Neuronal stem cell (in vitro differentiated cells): ENCODE results near the gene DNAJB11.
"Not testable (repeated sequence)": the region's sequence is repeated elsewhere in the genome, so short reads cannot be mapped to it uniquely, and the experiment has no call there.

Source experiments
- DNase-seq: peaks from one replicate; pipeline ENCODE4 v3.0.0-alpha.2; 2013; ENCODE audit warnings: low spot score
- H2AFZ ChIP-seq: one replicate; pipeline ENCODE4 v1.6.1; 2013; ENCODE audit warnings: mild to moderate bottlenecking, low read length, inconsistent platforms
- H2AK5ac ChIP-seq: 2 replicates; pipeline ENCODE4 v1.6.1; 2013; ENCODE audit warnings: low read depth, mild to moderate bottlenecking, inconsistent platforms, low read length, moderate library complexity, mixed read lengths
- H2BK120ac ChIP-seq: 2 replicates; pipeline ENCODE4 v1.6.1; 2013; ENCODE audit warnings: low read depth, mild to moderate bottlenecking, inconsistent platforms, low read length, moderate library complexity, mixed read lengths
- H2BK12ac ChIP-seq: one replicate; pipeline ENCODE4 v1.6.1; 2013; ENCODE audit warnings: low read length, inconsistent platforms
- H2BK15ac ChIP-seq: 2 replicates; pipeline ENCODE4 v1.6.1; 2013; ENCODE audit warnings: mild to moderate bottlenecking, low read length, inconsistent platforms, mixed read lengths
- H2BK5ac ChIP-seq: one replicate; pipeline ENCODE4 v1.6.1; 2013; ENCODE audit warnings: inconsistent platforms, mild to moderate bottlenecking, low read length, moderate library complexity
- H3K14ac ChIP-seq: one replicate; pipeline ENCODE4 v1.6.1; 2013; ENCODE audit warnings: low read length, inconsistent platforms
- H3K18ac ChIP-seq: 2 replicates; pipeline ENCODE4 v1.6.1; 2013; ENCODE audit warnings: low read length, inconsistent platforms
- H3K23ac ChIP-seq: 2 replicates; pipeline ENCODE4 v1.6.1; 2013; ENCODE audit warnings: low read depth, mild to moderate bottlenecking, mixed read lengths, low read length, inconsistent platforms; ENCODE audit not compliant: poor library complexity
- H3K27ac ChIP-seq: replicated peaks from 3 replicates; pipeline ENCODE4 v1.5.1; 2013; ENCODE audit warnings: low read length, inconsistent platforms
- H3K27me3 ChIP-seq, 3 experiments: 2 replicates each; pipeline ENCODE4 v1.6.1; 2013; ENCODE audit warnings: low read length in 3 of 3, mild to moderate bottlenecking in 2 of 3, inconsistent platforms in 1 of 3, low read depth in 1 of 3, mixed read lengths in 1 of 3, moderate library complexity in 1 of 3; ENCODE audit not compliant: control insufficient read depth in 3 of 3, insufficient read depth in 3 of 3
- H3K36me3 ChIP-seq, 2 donors: replicated peaks in 1 of 2; 2 replicates each; pipeline ENCODE4 v1.6.1; 2013; ENCODE audit warnings: low read length in 2 of 2; ENCODE audit not compliant: control insufficient read depth in 2 of 2, insufficient read depth in 2 of 2
- H3K4ac ChIP-seq: 2 replicates; pipeline ENCODE4 v1.6.1; 2013; ENCODE audit warnings: inconsistent platforms, mild to moderate bottlenecking, low read length, moderate library complexity
- H3K4me1 ChIP-seq, 2 donors: 1 replicate in 1 of 2; 2 replicates in 1 of 2; pipeline ENCODE4 v1.6.1; 2013; ENCODE audit warnings: low read length in 2 of 2, low read depth in 1 of 2; ENCODE audit not compliant: control insufficient read depth in 2 of 2, insufficient read depth in 1 of 2
- H3K4me2 ChIP-seq: one replicate; pipeline ENCODE4 v1.6.1; 2013; ENCODE audit warnings: mild to moderate bottlenecking, low read length, inconsistent platforms; ENCODE audit not compliant: insufficient read depth, poor library complexity, severe bottlenecking
- H3K4me3 ChIP-seq, 2 donors: 2 replicates each; pipeline ENCODE4 v1.5.1; 2013; ENCODE audit warnings: low read length in 2 of 2, mild to moderate bottlenecking in 2 of 2, inconsistent platforms in 1 of 2, moderate library complexity in 1 of 2
- H3K79me1 ChIP-seq: one replicate; pipeline ENCODE4 v1.6.1; 2013; ENCODE audit warnings: low read depth, mild to moderate bottlenecking, inconsistent platforms, low read length, moderate library complexity
- H3K9ac ChIP-seq: one replicate; pipeline ENCODE4 v1.6.1; 2013; ENCODE audit warnings: mild to moderate bottlenecking, low read depth, low read length, inconsistent platforms; ENCODE audit not compliant: poor library complexity
- H3K9me3 ChIP-seq, 2 donors: replicated peaks in 1 of 2; 2 replicates each; pipeline versions ENCODE3 to v1.6.1; 2013; ENCODE audit warnings: low read length in 2 of 2, mild to moderate bottlenecking in 2 of 2, inconsistent platforms in 1 of 2, low read depth in 1 of 2, mixed read lengths in 1 of 2, moderate library complexity in 1 of 2; ENCODE audit not compliant: control insufficient read depth in 2 of 2, insufficient read depth in 1 of 2
- H4K8ac ChIP-seq: one replicate; pipeline ENCODE4 v1.6.1; 2013; ENCODE audit warnings: low read depth, mild to moderate bottlenecking, inconsistent platforms, low read length, moderate library complexity
- H4K91ac ChIP-seq: one replicate; pipeline ENCODE4 v1.6.1; 2013; ENCODE audit warnings: low read length, low read depth, mild to moderate bottlenecking, inconsistent platforms; ENCODE audit not compliant: poor library complexity
- WGBS, 2 donors: extraction: QIAGEN DNeasy Blood & Tissue Kit; methylation state at CpG; one replicate each; pipeline ENCODE4 v1.1.7; 2013; ENCODE audit warnings: missing lambda C conversion rate in 2 of 2, mixed read lengths in 1 of 2; ENCODE audit not compliant: insufficient read length in 2 of 2, insufficient replicate concordance in 1 of 2; ENCODE audit errors: extremely low coverage in 2 of 2; 5-methylcytosine and 5-hydroxymethylcytosine counted together

Gene DNAJB11

DNA sequence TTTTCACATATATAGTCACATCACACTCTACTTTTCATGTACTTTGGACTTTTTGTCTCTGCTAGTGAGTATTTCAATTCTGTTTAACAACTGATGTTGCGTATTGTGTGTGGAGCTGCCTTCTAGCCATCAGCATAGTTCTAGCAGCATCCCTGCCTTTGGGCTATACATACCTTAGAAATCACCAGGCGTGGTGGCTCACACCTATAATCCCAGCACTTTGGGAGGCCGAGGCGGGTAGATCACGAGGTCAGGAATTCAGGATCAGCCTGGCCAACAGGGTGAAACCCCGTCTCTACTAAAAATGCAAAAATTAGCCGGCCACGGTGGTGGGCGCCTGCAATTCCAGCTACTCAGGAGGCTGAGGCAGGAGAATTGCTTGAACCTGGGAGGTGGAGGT lies 15.7 kb downstream of the DNAJB11 start:
- H3K18ac ChIP-seq, H3K4me1 ChIP-seq, H2BK5ac ChIP-seq, H3K9me3 ChIP-seq, H3K27me3 ChIP-seq, H2BK12ac ChIP-seq, H2AFZ ChIP-seq, H3K4me3 ChIP-seq, H3K14ac ChIP-seq, H4K91ac ChIP-seq, H3K23ac ChIP-seq, H3K27ac ChIP-seq, H3K4me2 ChIP-seq, H3K9ac ChIP-seq, H3K79me1 ChIP-seq, H3K4ac ChIP-seq, DNase-seq, H2BK120ac ChIP-seq, H2AK5ac ChIP-seq, H4K8ac ChIP-seq, H2BK15ac ChIP-seq: not testable (repeated sequence)
- no CpG with 5 or more reads among the region's 9 CpGs for WGBS, 2 donors
- peaks cover 14 to 50% of the 10 kb centered on the region in 2 donors for H3K36me3 ChIP-seq

DNA sequence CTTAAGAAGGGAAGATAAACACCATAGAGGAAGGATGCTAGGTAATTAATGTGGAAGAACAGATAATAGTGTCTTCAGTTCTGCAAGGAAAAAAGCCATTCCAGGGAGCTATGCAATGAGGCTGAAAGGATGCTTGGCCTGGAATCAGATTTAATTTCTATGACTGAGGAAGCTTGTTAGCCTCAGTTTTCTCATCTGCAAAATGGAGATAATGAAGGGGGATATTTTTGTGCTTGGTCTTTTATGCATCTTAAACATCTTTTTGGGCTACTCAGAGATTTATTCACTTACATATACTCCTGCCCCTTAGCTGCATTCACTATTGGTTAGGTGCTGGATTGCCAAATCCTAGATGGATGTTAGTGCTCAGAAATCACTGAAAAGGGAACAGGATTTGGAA lies 16.7 kb downstream of the DNAJB11 start:
- Histone ChIP-seq H3K14ac (no peak overlapping the region), H3K4me3 (no peak overlapping the region), H3K79me1 (no peaks in the 10 kb centered on the region), H3K9me3 (no peaks in the 10 kb centered on the region), H3K18ac (no peak overlapping the region), H3K4me1 (no peaks in the 10 kb centered on the region), H2AFZ (no peak overlapping the region), H3K4ac (no peak overlapping the region), H3K9ac (no peak overlapping the region), H3K27me3 (no peaks in the 10 kb centered on the region), H3K36me3 (peaks cover 12 to 41% of the 10 kb centered on the region in 2 donors), H2BK12ac (no peak overlapping the region), H2BK15ac (no peak overlapping the region), H4K91ac (no peak overlapping the region), H3K4me2 (no peak overlapping the region), H2BK120ac (no peak overlapping the region), H3K23ac (no peak overlapping the region), H3K27ac (no peak overlapping the region), H2BK5ac (no peak overlapping the region), H4K8ac (no peak overlapping the region), H2AK5ac (no peak overlapping the region)
- DNase-seq: no peak

DNA sequence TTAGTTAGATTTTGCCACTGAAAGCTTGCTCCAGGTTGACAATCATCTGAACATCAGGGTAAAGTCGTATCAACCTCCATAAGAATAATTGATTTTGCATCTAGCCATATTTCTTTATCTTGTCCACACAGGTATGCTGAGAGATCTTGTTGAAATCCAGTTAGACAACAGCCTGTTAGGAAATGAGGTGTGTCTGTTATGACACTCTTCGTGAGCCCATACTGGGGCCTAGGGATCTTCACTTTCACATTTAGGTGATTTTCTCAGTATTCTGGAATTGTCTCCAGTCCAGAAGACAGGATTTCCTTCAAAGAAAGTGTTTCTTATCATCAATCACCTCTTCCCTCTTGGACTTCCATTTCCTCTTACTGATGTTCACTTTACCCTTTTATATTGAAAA lies 18.1 kb downstream of the DNAJB11 start:
- Histone ChIP-seq H2BK120ac (no peak overlapping the region), H2BK12ac (no peak overlapping the region), H3K4me3 (no peak overlapping the region), H3K18ac (no peak overlapping the region), H3K23ac (no peak overlapping the region), H2BK5ac (no peak overlapping the region), H4K91ac (no peak overlapping the region), H2BK15ac (no peak overlapping the region), H3K9ac (no peak overlapping the region), H2AK5ac (no peak overlapping the region), H3K36me3 (peaks cover 8 to 27% of the 10 kb centered on the region in 2 donors), H3K27me3 (no peaks in the 10 kb centered on the region), H3K4me2 (no peak overlapping the region), H4K8ac (no peak overlapping the region), H3K9me3 (no peaks in the 10 kb centered on the region), H3K79me1 (no peaks in the 10 kb centered on the region), H3K4ac (no peak overlapping the region), H3K4me1 (no peaks in the 10 kb centered on the region), H3K14ac (no peak overlapping the region), H3K27ac (no peak overlapping the region), H2AFZ (no peak overlapping the region)
- DNase-seq: no peak
- WGBS, 2 donors: no CpG with 5 or more reads among the region's 2 CpGs

DNA sequence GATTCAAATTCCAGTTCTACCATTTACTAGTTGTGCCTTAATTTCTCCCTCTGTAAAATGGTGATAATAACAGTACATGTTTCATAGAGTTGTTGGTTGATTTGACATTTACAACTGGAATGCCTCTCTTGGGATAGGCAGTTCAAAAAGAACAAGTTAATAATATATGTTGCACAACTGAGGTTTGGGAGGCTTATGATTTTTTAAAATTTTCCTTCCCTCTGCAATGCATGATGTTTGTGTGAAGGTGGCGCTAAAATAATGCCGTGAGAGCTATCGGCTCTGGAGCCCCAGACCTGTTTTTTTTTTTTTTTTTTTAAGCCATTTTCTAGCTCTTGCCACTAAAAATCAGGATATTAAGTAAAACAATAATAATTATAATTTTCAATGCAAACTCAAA lies 18.6 kb downstream of the DNAJB11 start:
- H3K4me3 ChIP-seq: no peak overlapping the region
- H2BK120ac ChIP-seq: no peak overlapping the region
- no peak overlapping the region for H3K9ac ChIP-seq
- H3K36me3 ChIP-seq: peaks cover 5 to 22% of the 10 kb centered on the region in 2 donors
- H2BK5ac ChIP-seq: no peak overlapping the region
- no peak overlapping the region for H3K18ac ChIP-seq
- no peak overlapping the region for H4K91ac ChIP-seq
- H3K27me3 ChIP-seq: no peaks in the 10 kb centered on the region
- no peak overlapping the region for H3K27ac ChIP-seq
- no peak overlapping the region for H3K4me2 ChIP-seq
- no CpG with 5 or more reads among the region's 3 CpGs for WGBS, 2 donors
- H4K8ac ChIP-seq: no peak overlapping the region
- H3K14ac ChIP-seq: no peak overlapping the region
- H2AK5ac ChIP-seq: no peak overlapping the region
- H2BK12ac ChIP-seq: no peak overlapping the region
- no peak overlapping the region for H2AFZ ChIP-seq
- H3K4ac ChIP-seq: no peak overlapping the region
- no peak for DNase-seq
- no peaks in the 10 kb centered on the region for H3K4me1 ChIP-seq
- H2BK15ac ChIP-seq: no peak overlapping the region
- H3K23ac ChIP-seq: no peak overlapping the region
- no peaks in the 10 kb centered on the region for H3K9me3 ChIP-seq
- no peaks in the 10 kb centered on the region for H3K79me1 ChIP-seq
